Measurements from ENCODE around the gene PLA2G3.

PLA2G3 gene, protein sequence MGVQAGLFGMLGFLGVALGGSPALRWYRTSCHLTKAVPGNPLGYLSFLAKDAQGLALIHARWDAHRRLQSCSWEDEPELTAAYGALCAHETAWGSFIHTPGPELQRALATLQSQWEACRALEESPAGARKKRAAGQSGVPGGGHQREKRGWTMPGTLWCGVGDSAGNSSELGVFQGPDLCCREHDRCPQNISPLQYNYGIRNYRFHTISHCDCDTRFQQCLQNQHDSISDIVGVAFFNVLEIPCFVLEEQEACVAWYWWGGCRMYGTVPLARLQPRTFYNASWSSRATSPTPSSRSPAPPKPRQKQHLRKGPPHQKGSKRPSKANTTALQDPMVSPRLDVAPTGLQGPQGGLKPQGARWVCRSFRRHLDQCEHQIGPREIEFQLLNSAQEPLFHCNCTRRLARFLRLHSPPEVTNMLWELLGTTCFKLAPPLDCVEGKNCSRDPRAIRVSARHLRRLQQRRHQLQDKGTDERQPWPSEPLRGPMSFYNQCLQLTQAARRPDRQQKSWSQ

DNA sequence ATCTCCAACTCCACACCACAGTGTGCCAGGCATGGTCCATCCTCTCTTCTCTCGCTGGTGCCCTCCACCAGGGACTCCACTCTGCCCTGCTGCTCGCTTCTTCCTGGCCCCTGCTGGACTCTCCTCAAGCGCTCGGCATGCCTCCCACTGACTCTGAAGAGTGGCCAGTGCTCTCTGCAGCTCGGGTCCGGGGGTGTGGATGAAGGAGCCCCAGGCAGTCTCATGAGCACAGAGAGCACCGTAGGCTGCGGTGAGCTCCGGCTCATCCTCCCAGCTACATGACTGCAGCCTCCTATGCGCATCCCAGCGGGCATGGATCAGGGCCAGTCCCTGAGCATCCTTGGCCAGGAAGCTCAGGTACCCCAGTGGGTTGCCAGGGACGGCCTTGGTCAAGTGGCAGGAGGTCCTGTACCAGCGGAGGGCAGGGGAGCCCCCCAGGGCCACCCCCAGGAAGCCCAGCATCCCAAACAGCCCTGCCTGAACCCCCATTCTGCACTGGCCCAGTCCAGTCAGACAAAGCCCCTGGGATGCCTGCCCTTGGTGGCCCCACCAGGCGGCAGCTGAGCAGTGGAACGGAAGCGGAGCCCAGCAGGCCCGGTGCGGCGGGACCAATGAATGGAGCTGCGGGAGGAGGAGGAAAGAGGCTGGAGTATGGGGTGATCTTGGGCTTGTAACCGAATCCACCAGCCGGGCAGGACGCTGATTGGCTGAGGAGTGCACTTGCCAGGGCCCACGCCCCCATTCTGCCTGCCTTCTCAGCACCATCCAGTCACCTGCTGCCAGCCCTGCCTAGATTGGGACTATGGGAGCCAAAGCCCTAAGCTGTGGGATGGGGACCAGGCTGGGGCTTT, at the start of gene PLA2G3:
Gene PLA2G3, minus strand, starts transcription at position 643 of the 851 bp plus-strand sequence. Its CDS starts 154 bp downstream, at position 489.
- no peak for DNase-seq (ENCODE audit: extremely low read depth, low read depth)
- TF ChIP-seq, protein P1, sequence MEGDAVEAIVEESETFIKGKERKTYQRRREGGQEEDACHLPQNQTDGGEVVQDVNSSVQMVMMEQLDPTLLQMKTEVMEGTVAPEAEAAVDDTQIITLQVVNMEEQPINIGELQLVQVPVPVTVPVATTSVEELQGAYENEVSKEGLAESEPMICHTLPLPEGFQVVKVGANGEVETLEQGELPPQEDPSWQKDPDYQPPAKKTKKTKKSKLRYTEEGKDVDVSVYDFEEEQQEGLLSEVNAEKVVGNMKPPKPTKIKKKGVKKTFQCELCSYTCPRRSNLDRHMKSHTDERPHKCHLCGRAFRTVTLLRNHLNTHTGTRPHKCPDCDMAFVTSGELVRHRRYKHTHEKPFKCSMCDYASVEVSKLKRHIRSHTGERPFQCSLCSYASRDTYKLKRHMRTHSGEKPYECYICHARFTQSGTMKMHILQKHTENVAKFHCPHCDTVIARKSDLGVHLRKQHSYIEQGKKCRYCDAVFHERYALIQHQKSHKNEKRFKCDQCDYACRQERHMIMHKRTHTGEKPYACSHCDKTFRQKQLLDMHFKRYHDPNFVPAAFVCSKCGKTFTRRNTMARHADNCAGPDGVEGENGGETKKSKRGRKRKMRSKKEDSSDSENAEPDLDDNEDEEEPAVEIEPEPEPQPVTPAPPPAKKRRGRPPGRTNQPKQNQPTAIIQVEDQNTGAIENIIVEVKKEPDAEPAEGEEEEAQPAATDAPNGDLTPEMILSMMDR (IDR thresholded peaks at IDR 0.05; ENCODE audit: low read depth, low read length), result no peak; the same call in none of the 2 replicates

DNA sequence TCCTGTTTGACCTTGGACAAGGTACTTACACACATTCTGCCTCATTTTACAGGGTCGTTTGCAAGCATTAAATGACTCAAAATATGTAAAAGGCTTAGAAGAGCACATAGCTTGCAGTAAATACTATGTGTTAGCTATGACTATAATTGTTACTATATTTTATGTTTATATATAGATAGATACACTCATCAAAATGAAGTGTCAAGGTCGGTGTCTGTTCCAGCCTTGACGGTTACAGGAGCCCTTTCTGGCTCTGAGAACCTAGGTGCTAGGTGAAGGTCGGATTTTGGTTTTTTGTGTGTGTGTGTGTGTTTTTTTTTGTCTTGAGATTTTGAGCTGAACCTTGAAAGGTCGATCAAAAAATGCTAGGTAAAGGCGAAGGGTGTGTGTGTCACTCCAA, 47.3 kb upstream of the PLA2G3 start:
- no peak for DNase-seq (ENCODE audit: extremely low read depth, low read depth)
- TF ChIP-seq, protein P1 (IDR thresholded peaks at IDR 0.05; ENCODE audit: low read depth, low read length), result no peak

- no peak for DNase-seq (ENCODE audit: extremely low read depth, low read depth)
- TF ChIP-seq, protein P1 (IDR thresholded peaks at IDR 0.05; ENCODE audit: low read depth, low read length), result no peak
Observed at GRCh38 chr22:31185056-31185455, 44.7 kb upstream of the PLA2G3 start.

DNA sequence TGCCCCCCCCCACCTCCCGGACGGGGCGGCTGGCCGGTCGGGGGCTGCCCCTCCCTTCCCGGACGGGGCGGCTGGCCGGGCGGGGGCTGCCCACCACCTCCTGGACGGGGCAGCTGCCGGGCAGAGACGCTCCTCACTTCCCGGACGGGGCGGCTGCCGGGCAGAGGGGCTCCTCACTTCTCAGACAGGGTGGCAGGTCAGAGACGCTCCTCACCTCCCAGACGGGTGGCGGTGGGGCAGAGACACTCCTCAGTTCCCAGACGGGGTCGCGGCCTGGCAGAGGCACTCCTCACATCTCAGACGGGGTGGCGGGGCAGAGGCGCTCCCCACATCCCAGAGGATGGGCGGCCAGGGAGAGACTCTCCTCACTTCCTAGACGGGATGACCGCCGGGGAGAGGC, 43.7 kb upstream of the PLA2G3 start:
- TF ChIP-seq, protein P1 (IDR thresholded peaks at IDR 0.05; ENCODE audit: low read depth, low read length), result no peak

DNA sequence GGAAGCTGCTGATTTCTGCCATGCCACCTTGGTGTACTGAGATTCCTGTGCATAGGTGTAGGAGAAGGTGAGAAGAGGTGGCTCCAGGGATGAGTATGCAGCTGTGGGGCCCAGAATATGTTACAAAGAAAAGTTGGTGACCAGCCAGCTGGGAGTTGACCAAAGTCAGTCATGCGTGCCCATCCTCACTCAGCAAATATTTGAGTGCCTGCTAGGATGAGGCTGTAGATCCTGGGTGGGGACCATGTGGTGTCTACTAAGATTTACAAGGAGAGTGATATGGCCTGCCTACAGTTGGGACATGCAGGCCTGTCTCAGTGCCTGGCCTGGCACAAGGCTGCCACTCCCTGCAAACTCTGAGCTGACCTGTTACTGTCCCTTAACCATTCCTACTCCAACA, 39.0 kb upstream of the PLA2G3 start:
- no peak for DNase-seq (ENCODE audit: extremely low read depth, low read depth)
- TF ChIP-seq, protein P1 (IDR thresholded peaks at IDR 0.05; ENCODE audit: low read depth, low read length), result no peak

More for the DNA sequence above, 43.7 kb upstream of the PLA2G3 start:
- no peak for DNase-seq (ENCODE audit: extremely low read depth, low read depth)

- TF ChIP-seq, protein P1 (IDR thresholded peaks at IDR 0.05; ENCODE audit: low read depth, low read length), result no peak
- DNase-seq (ENCODE audit: extremely low read depth, low read depth), result no peak
Observed at GRCh38 chr22:31178859-31179258, 38.6 kb upstream of the PLA2G3 start.

Data from AG09319 (cell line).